ENCODE measurements around the gene IGF1.

DNA sequence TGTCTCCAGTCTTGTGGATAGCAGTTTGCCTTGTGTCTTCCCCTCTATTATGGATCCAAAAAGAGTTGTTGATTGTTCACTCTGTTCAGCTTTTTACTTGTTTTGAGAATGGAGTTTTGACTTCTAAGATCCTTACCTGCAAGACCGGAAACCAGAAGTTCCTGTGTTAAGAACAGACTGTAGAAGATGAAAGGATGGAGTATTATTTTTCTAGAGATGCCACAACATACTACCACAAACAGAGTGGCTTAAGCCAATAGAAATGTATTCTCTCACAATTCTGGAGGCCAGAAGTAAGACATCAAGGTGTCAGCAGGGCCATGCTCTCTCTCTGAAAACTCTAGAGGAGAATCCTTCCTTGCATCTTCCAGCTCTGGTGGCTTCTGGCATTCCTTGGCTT, 95.0 kb downstream of the IGF1 start:
- TF ChIP-seq EZH2phosphoT487 (IDR thresholded peaks at IDR 0.05; ENCODE audit: insufficient read depth, low read depth) (no peak), EZH2 (IDR thresholded peaks at IDR 0.05; ENCODE audit: insufficient read depth, poor library complexity, severe bottlenecking) (no peak)
